HCT116 (cell line): ENCODE measurements around the gene GRIN2A. TPM values are rescaled to one million over a fixed set of nuclear protein-coding genes. Genes with fewer than 3 reads are reported as not detected.

Source experiments
- ATAC-seq: fragments of 200-7000 bp; cut with Tn5 transposase; 2 replicates; pipeline ENCODE4 v1.9.1; 2020; ENCODE audit warnings: mild to moderate bottlenecking, moderate library complexity
- BruUV-seq: library from RNA; stranded (reverse); fragments of 400-500 nt; replicated peaks from 2 replicates; lab custom pipeline; 2021; lab: Mats Ljungman, UMichigan
- CTCF ChIA-PET: fragments of 300-600 bp; sonication (Branson Sonifier 250); formaldehyde crosslinking; loops from one replicate; lab custom pipeline; 2021; ENCODE audit warnings: antibody characterized with exemption; lab: Charles Lee
- POLR2A ChIA-PET: fragments of 300-600, 350-600 bp; sonication (Branson Sonifier 250); formaldehyde crosslinking; loops from one replicate; lab custom pipeline; 2021; ENCODE audit warnings: antibody characterized with exemption; lab: Charles Lee
- RAD21 ChIA-PET, 2 experiments: fragments of 300-600 bp; sonication (Branson Sonifier 250); formaldehyde crosslinking; loops; one replicate each; lab custom pipeline; 2023; ENCODE audit warnings: low total read pairs in 2 of 2; ENCODE audit not compliant: uncharacterized antibody in 2 of 2, unreplicated experiment in 2 of 2, low non-redundant PET in 1 of 2; lab: Charles Lee
- DNase-seq: peaks from one replicate; pipeline ENCODE4 v3.0.0-alpha.2; 2010; ENCODE audit warnings: low read depth, low spot score
- H2AFZ ChIP-seq: fragments of 200-600 bp; shearing (Covaris generic), sonication (generic); 2 replicates; pipeline ENCODE4 v1.6.1; 2017; ENCODE audit warnings: low read depth, mixed run types, mixed read lengths, antibody characterized with exemption, low read length; ENCODE audit not compliant: poor library complexity, severe bottlenecking
- H3K27ac ChIP-seq: 2 replicates; pipeline ENCODE4 v1.5.1; 2012; ENCODE audit warnings: low read depth, low read length
- H3K27me3 ChIP-seq: fragments of 200-600 bp; sonication (generic); 2 replicates; pipeline ENCODE4 v1.6.1; 2016; ENCODE audit warnings: mixed run types, low read length, mixed read lengths; ENCODE audit not compliant: insufficient read depth
- H3K36me3 ChIP-seq, 2 experiments: fragments of 200-500 bp in 1 of 2; fragments of 200-600 bp in 1 of 2; sonication (Bioruptor generic) in 1 of 2; sonication (generic) in 1 of 2; 2 replicates each; pipeline versions ENCODE4 v1.5.1 to v1.6.1; 2014 to 2016; ENCODE audit warnings: low read length in 2 of 2, inconsistent platforms in 1 of 2, mixed read lengths in 1 of 2, mixed run types in 1 of 2; ENCODE audit not compliant: insufficient read depth in 2 of 2, control insufficient read depth in 1 of 2
- H3K4me1 ChIP-seq, 2 experiments: fragments of 200-600 bp in 1 of 2; sonication (generic) in 1 of 2; 2 replicates each; pipeline versions ENCODE4 v1.5.1 to v1.6.1; 2012 to 2017; ENCODE audit warnings: low read length in 2 of 2, inconsistent platforms in 1 of 2, mild to moderate bottlenecking in 1 of 2, mixed read lengths in 1 of 2, mixed run types in 1 of 2, moderate library complexity in 1 of 2; ENCODE audit not compliant: insufficient read depth in 2 of 2, control insufficient read depth in 1 of 2
- H3K4me2 ChIP-seq: fragments of 200-600 bp; sonication (generic); 2 replicates; pipeline ENCODE4 v1.6.1; 2017; ENCODE audit warnings: mixed run types, low read length, mixed read lengths
- H3K4me3 ChIP-seq, 2 experiments: fragments of 200-600 bp in 1 of 2; sonication (generic) in 1 of 2; replicated peaks in 1 of 2; 2 replicates each; pipeline ENCODE4 v1.5.1; 2011 to 2016; ENCODE audit warnings: low read length in 2 of 2, control low read depth in 1 of 2, low read depth in 1 of 2, mild to moderate bottlenecking in 1 of 2, mixed read lengths in 1 of 2, mixed run types in 1 of 2
- H3K79me2 ChIP-seq: fragments of 200-600 bp; sonication (generic); 2 replicates; pipeline ENCODE4 v1.6.1; 2017; ENCODE audit warnings: mild to moderate bottlenecking, mixed run types, low read length, moderate library complexity, mixed read lengths; ENCODE audit not compliant: insufficient read depth
- H3K9ac ChIP-seq: fragments of 200-600 bp; sonication (generic); 2 replicates; pipeline ENCODE4 v1.6.1; 2016; ENCODE audit warnings: low read length, mixed read lengths
- H3K9me2 ChIP-seq: fragments of 200-600 bp; sonication (generic), shearing (Covaris generic); 2 replicates; pipeline ENCODE4 v1.6.1; 2017; ENCODE audit warnings: mixed run types, mild to moderate bottlenecking, moderate library complexity; ENCODE audit not compliant: insufficient read depth
- H3K9me3 ChIP-seq, 2 experiments: fragments of 200-500 bp in 1 of 2; fragments of 200-600 bp in 1 of 2; sonication (Bioruptor generic) in 1 of 2; sonication (generic) in 1 of 2; 2 replicates each; pipeline ENCODE4 v1.6.1; 2014 to 2017; ENCODE audit warnings: low read length in 2 of 2, mixed read lengths in 2 of 2, inconsistent platforms in 1 of 2, low read depth in 1 of 2, mild to moderate bottlenecking in 1 of 2, mixed run types in 1 of 2, moderate library complexity in 1 of 2; ENCODE audit not compliant: control insufficient read depth in 1 of 2, insufficient read depth in 1 of 2
- H4K20me1 ChIP-seq: fragments of 200-600 bp; sonication (generic), shearing (Covaris generic); 2 replicates; pipeline ENCODE4 v1.6.1; 2017; ENCODE audit warnings: mixed run types, mild to moderate bottlenecking, moderate library complexity; ENCODE audit not compliant: insufficient read depth
- EGR1 ChIP-seq: IDR thresholded peaks from 2 replicates; pipeline ENCODE4 v1.6.1; 2012; ENCODE audit warnings: low read depth
- EZH2 ChIP-seq: fragments of 200-600 bp; sonication (generic); IDR thresholded peaks from 2 replicates; pipeline ENCODE4 v1.6.1; 2017; ENCODE audit warnings: antibody characterized with exemption, mixed run types
- FOSL1 ChIP-seq: IDR thresholded peaks from 2 replicates; pipeline ENCODE4 v1.6.1; 2012; ENCODE audit warnings: low read depth
- POLR2A ChIP-seq: IDR thresholded peaks from 2 replicates; pipeline ENCODE4 v1.7.0; 2011; ENCODE audit warnings: borderline replicate concordance; ENCODE audit not compliant: insufficient read depth, insufficient read length; ENCODE audit errors: extremely low read depth
- RAD21 ChIP-seq: IDR thresholded peaks from 2 replicates; pipeline ENCODE4 v1.6.1; 2012; ENCODE audit warnings: low read depth, mild to moderate bottlenecking
- SIN3A ChIP-seq: IDR thresholded peaks from 2 replicates; pipeline ENCODE4 v1.6.1; 2012; ENCODE audit warnings: low read depth
- SRF ChIP-seq: IDR thresholded peaks from 2 replicates; pipeline ENCODE4 v1.6.1; 2012; ENCODE audit warnings: low read depth
- TCF7L2 ChIP-seq: IDR thresholded peaks from 2 replicates; pipeline ENCODE4 v1.7.0; 2011; ENCODE audit warnings: borderline replicate concordance, inconsistent platforms; ENCODE audit not compliant: insufficient read depth, insufficient read length; ENCODE audit errors: extremely low read depth
- YY1 ChIP-seq: IDR thresholded peaks from 2 replicates; pipeline ENCODE4 v1.6.1; 2011; ENCODE audit warnings: low read length, low read depth, moderate library complexity, mild to moderate bottlenecking; ENCODE audit not compliant: insufficient replicate concordance; ENCODE audit errors: extremely low read depth
- intact Hi-C: fragments of 100-400 bp; cut with micrococcal nuclease; formaldehyde crosslinking; loops from 2 replicates; pipeline ENCODE4 v1.10.0; 2022
- total RNA-seq: library from RNA; stranded (reverse); gene quantifications from one replicate; pipeline ENCODE4 v1.2.1, GENCODE V29; 2021; ENCODE audit not compliant: unreplicated experiment
- TF ChIP-seq, protein P1 (sequence below): IDR thresholded peaks from 2 replicates; pipeline ENCODE4 v1.6.1; 2012
- TF ChIP-seq, protein P2 (sequence below), 3 experiments: fragments of 200-600 bp in 1 of 3; sonication (generic) in 1 of 3; IDR thresholded peaks in 2 of 3; conservative IDR thresholded peaks in 1 of 3; 2 replicates each; pipeline ENCODE4 v1.5.1; 2012 to 2017; ENCODE audit warnings: low read depth in 2 of 3, low read length in 2 of 3, antibody characterized with exemption in 1 of 3, borderline replicate concordance in 1 of 3, control low read depth in 1 of 3, mild to moderate bottlenecking in 1 of 3, mixed read lengths in 1 of 3, mixed run types in 1 of 3, moderate library complexity in 1 of 3; ENCODE audit not compliant: insufficient read depth in 1 of 3

The GRIN2A gene
- total RNA-seq, 1 experiment from 2014 or later = 0.02 TPM

DNA sequence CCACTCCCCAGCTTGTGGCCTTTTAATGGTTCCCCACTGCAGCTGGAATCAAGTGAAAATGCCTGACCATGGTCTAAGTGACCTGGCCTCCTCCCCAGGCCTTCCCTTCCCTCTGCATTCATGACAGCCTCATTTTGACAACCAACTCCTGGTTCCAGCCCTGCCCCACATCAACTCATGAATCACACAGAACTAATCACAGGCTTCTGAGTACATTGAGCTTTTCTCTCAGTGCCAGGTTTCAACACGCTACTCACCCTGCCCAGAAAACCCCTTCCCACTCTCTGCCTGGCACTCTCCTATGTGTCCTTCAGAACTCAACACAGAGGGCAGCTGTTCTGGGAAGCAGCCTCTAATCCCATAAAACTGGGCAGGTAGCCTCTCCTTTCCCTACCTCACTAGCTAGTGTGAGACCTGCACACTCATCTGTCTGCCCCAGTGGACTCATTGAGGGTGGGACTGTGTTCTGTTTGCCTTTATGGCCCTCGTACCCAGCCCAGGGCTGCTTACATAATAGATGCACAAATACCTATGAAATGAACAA lies 313.6 kb downstream of the GRIN2A start:
- Histone ChIP-seq H2AFZ (no peak overlapping the region), H3K9ac (no peak overlapping the region), H3K4me2 (no peak overlapping the region), H3K79me2 (no peaks in the 10 kb centered on the region), H3K9me3 (no peaks in the 10 kb centered on the region), H3K4me1 (no peaks in the 10 kb centered on the region), H3K4me3 (no peak overlapping the region), H3K9me2 (no peaks in the 10 kb centered on the region), H3K36me3 (no peaks in the 10 kb centered on the region), H4K20me1 (no peaks in the 10 kb centered on the region), H3K27me3 (0 out of 2 replicates have a peak, but pooled peaks cover 10% of the 10 kb centered on the region), H3K27ac (no peak overlapping the region)
- CTCF ChIA-PET = no interaction called here
- DNase-seq (no peak), ATAC-seq (no peak)
- intact Hi-C loops = no loop called here
- no TSS peak for BruUV-seq
- TF ChIP-seq YY1 = no peak
- TF ChIP-seq, protein P1, sequence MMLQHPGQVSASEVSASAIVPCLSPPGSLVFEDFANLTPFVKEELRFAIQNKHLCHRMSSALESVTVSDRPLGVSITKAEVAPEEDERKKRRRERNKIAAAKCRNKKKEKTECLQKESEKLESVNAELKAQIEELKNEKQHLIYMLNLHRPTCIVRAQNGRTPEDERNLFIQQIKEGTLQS = no peak
- no peak for TF ChIP-seq EZH2
- no peak for TF ChIP-seq RAD21
- TF ChIP-seq TCF7L2 = no peak
- TF ChIP-seq FOSL1 = no peak
- TF ChIP-seq EGR1 = no peak
- TF ChIP-seq SRF = no peak
- TF ChIP-seq, protein P2, sequence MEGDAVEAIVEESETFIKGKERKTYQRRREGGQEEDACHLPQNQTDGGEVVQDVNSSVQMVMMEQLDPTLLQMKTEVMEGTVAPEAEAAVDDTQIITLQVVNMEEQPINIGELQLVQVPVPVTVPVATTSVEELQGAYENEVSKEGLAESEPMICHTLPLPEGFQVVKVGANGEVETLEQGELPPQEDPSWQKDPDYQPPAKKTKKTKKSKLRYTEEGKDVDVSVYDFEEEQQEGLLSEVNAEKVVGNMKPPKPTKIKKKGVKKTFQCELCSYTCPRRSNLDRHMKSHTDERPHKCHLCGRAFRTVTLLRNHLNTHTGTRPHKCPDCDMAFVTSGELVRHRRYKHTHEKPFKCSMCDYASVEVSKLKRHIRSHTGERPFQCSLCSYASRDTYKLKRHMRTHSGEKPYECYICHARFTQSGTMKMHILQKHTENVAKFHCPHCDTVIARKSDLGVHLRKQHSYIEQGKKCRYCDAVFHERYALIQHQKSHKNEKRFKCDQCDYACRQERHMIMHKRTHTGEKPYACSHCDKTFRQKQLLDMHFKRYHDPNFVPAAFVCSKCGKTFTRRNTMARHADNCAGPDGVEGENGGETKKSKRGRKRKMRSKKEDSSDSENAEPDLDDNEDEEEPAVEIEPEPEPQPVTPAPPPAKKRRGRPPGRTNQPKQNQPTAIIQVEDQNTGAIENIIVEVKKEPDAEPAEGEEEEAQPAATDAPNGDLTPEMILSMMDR (IDR thresholded peaks at IDR 0.05 in 2 of 3, conservative IDR thresholded peaks at IDR 0.05 in 1 of 3; ENCODE audit: borderline replicate concordance in 1 of 3, insufficient read depth in 1 of 3, low read depth in 2 of 3, low read length in 2 of 3) = no peak
- no peak for TF ChIP-seq POLR2A
- TF ChIP-seq SIN3A = no peak
- POLR2A ChIA-PET = no interaction called here
- RAD21 ChIA-PET = no interaction called here
